ENCODE measurements around the gene ACAT1.

The ACAT1 gene

DNA sequence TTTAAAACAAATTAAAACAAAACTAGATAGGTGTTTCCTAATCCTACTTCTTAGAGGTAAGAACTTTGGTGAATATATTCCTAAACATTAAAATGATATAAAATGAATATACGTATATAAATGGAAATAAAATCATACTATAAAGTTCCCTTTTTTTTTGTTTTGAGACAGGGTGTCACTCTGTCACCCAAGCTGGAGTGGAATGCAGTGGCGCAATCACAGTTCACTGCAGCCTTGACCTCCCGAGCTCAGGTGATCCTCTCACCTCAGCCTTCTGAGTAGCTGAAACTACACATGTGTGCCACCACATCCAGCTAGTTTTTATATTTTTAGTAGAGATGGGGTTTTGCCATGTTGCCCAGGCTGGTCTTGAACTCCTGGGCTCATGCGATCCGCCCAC is 56.2 kb downstream of the ACAT1 start:
- H3K36me3 ChIP-seq (ENCODE audit: control insufficient read depth in 5 of 5, insufficient read depth in 5 of 5, low read length in 5 of 5) = peaks cover 24 to 55% (median 40%) of the 10 kb centered on the region in 5 donors

DNA sequence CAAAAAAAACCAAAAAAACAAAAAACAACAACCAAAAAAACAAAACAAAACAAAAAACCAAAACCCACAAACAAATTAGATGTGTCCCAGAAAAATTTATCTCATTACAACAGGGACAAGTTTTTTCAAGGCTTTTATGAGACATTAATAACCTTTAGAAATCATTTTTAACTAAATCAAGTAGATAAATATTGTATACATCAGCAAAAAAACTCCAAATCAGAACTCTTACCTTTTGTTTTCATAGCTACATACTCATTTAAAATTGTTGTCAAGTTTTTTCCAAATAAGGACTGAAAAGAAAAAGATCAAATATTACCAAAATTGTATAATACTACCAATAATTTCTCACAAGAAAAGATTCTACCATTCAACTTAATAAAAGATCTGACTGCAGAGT is 72.4 kb downstream of the ACAT1 start:
- H3K27me3 ChIP-seq (ENCODE audit: control insufficient read depth in 5 of 5, insufficient read depth in 4 of 5, low read length in 5 of 5) = no peaks in the 10 kb centered on the region
- H3K9ac ChIP-seq (ENCODE audit: low read length in 5 of 5) = no peak overlapping the region
- peaks cover 0 to 2% (median 0%) of the 10 kb centered on the region in 5 donors for H3K4me1 ChIP-seq (ENCODE audit: control insufficient read depth in 5 of 5, insufficient read depth in 5 of 5, low read length in 5 of 5)
- H3K36me3 ChIP-seq (ENCODE audit: control insufficient read depth in 5 of 5, insufficient read depth in 5 of 5, low read length in 5 of 5) = peaks cover 13 to 44% (median 26%) of the 10 kb centered on the region in 5 donors
- H3K27ac ChIP-seq (ENCODE audit: low read depth, low read length) = no peak overlapping the region
- no peaks in the 10 kb centered on the region for H3K9me3 ChIP-seq (ENCODE audit: control insufficient read depth in 5 of 5, low read length in 5 of 5)
- no peak overlapping the region for H3K4me3 ChIP-seq (ENCODE audit: low read depth in 1 of 5, low read length in 5 of 5)

More for the DNA sequence above, 56.2 kb downstream of the ACAT1 start:
- Histone ChIP-seq H3K4me3 (ENCODE audit: low read depth in 1 of 5, low read length in 5 of 5) (no peak overlapping the region), H3K27me3 (ENCODE audit: control insufficient read depth in 5 of 5, insufficient read depth in 4 of 5, low read length in 5 of 5) (no peaks in the 10 kb centered on the region), H3K27ac (ENCODE audit: low read depth, low read length) (no peak overlapping the region), H3K4me1 (ENCODE audit: control insufficient read depth in 5 of 5, insufficient read depth in 5 of 5, low read length in 5 of 5) (no peaks in the 10 kb centered on the region), H3K9me3 (ENCODE audit: control insufficient read depth in 5 of 5, low read length in 5 of 5) (no peaks in the 10 kb centered on the region), H3K9ac (ENCODE audit: low read length in 5 of 5) (no peak overlapping the region)

DNA sequence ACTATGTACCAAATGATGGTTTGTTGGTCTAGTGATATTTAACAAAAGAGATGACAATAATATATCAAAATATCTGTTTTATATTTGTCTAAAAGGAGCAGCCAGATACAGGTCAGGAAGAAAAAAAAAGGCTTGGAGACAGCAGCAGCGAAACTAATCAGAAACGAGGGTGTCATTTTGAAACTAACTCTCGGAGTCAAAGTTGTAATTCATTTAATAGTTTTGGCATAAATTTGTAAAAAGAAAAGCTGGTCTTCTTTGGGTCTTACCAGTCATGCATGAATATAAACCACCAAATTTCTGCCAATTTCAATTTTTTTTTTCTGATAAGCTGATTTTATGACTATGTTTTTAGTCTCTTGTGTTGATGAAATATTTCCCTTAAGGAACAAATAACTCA is 75.5 kb downstream of the ACAT1 start:
- Histone ChIP-seq H3K27ac (ENCODE audit: low read depth, low read length) (no peak overlapping the region), H3K4me1 (ENCODE audit: control insufficient read depth in 5 of 5, insufficient read depth in 5 of 5, low read length in 5 of 5) (peaks cover 0 to 8% (median 0%) of the 10 kb centered on the region in 5 donors), H3K27me3 (ENCODE audit: control insufficient read depth in 5 of 5, insufficient read depth in 4 of 5, low read length in 5 of 5) (no peaks in the 10 kb centered on the region), H3K36me3 (ENCODE audit: control insufficient read depth in 5 of 5, insufficient read depth in 5 of 5, low read length in 5 of 5) (peaks cover 11 to 26% (median 13%) of the 10 kb centered on the region in 5 donors), H3K4me3 (ENCODE audit: low read depth in 1 of 5, low read length in 5 of 5) (no peak overlapping the region), H3K9me3 (ENCODE audit: control insufficient read depth in 5 of 5, low read length in 5 of 5) (no peaks in the 10 kb centered on the region), H3K9ac (ENCODE audit: low read length in 5 of 5) (no peak overlapping the region)

All from subcutaneous abdominal adipose tissue (tissue), 5 donors.